Coronary artery (tissue), 2 donors: Measurements from ENCODE around the gene ZNF483.

Experiments used
- DNase-seq: peaks from one replicate; pipeline ENCODE4 v3.0.0-alpha.2; 2017; ENCODE audit warnings: low spot score
- H3K27ac ChIP-seq, 2 donors: fragments of 200-600 bp; sonication (generic); one replicate each; pipeline ENCODE4 v1.5.1; 2016 to 2019
- H3K4me3 ChIP-seq: fragments of 200-600 bp; sonication (generic); 2 replicates; pipeline ENCODE4 v1.5.1; 2016; ENCODE audit warnings: mild to moderate bottlenecking, moderate library complexity
- CTCF ChIP-seq: fragments of 200-600 bp; sonication (generic); IDR thresholded peaks from one replicate; pipeline ENCODE4 v1.5.1; 2019; ENCODE audit warnings: antibody characterized with exemption

The ZNF483 gene

DNA sequence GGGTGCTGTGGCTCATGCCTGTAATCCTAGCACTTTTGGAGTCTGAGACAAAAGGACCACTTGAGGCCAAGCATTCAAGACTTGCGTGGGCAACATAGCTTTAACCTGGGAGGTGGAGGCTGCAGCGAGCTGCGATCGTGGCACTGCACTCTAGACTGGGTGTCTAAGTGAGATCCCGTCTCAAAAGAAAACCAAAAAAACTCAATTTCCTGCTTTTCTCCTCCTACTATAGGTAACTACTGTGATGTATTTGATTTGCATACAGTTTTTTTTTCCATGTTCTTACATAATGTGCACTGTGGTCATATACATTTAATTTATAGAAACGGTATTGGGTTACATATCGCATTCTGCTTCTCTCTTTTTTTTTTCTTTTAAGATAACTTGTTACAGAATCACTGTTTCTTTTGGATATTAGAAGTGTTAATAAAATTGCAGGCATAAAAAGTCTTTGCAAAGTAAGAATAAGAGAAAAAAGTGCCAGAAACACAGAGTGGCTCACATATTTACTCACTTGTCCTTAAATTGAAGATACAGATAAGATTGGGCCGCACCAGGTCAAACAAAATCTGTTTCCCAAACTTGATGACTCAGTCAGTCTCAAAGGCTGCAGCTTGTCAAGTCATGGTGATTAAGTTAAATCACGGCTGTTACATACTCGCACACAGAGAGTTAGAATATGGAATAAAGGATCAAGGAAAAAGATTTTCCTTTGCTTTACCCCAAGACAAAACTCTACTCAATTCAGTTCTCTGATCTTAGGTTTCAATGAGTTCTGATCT is 76.4 kb downstream of the ZNF483 start:
- H3K27ac ChIP-seq = no peak overlapping the region
- no peak overlapping the region for H3K4me3 ChIP-seq

DNA sequence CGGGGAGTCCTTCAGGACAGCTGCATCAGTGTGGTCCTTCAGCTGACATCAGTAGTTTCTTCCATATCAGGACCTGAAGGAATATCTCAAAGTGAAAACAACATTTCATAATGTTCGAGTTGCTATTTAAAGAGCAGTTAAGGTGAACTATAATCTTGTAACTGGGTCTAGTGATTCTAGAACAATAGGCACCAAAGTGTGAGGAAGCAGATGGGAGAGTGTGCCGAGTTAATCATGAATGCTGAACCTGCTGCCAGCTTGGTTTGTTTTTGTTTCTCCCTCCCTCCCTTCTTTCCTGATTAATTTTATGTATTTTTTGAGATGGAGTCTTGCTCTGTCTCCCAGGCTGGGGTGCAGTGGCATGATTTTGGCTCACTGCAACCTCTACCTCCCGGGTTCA is 78.1 kb downstream of the ZNF483 start:
- no peak overlapping the region for H3K27ac ChIP-seq
- no peak for DNase-seq
- TF ChIP-seq CTCF = no peak
- H3K4me3 ChIP-seq = no peak overlapping the region

More for the DNA sequence above, 76.4 kb downstream of the ZNF483 start:
- no peak for DNase-seq
- no peak for TF ChIP-seq CTCF

GRCh38 chr9:111604054-111604615 is 79.2 kb downstream of the ZNF483 start:
- Histone ChIP-seq H3K27ac (no peak overlapping the region), H3K4me3 (no peak overlapping the region)
- no peak for TF ChIP-seq CTCF
- DNase-seq = no peak

DNA sequence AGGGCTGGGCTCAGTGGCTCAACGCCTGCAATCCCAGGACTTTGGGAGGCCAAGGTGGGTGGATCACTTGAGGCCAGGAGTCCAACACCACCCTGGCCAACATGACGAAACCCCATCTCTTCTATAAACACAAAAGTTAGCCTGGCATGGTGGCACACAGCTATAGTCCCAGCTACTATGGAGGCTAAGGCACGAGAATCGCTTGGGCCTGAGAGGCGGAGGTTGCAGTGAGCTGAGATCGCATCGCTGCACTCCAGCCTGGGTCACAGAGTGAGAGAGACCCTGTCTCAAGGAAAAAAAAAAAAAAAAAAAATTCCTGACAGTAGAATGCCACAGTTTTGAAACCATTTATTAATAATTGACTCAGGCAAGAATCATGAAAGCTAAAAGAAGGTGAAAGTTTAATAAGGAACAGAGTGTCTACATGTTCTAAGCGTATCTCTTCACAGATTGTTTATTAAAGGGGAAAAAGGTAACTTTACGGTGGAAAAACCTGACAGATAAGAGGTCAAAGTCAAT is 80.1 kb downstream of the ZNF483 start:
- no peak for DNase-seq
- TF ChIP-seq CTCF = no peak
- Histone ChIP-seq H3K4me3 (no peak overlapping the region), H3K27ac (no peak overlapping the region)

GRCh38 chr9:111610149-111610548 is 85.2 kb downstream of the ZNF483 start:
- Histone ChIP-seq H3K4me3 (no peak overlapping the region), H3K27ac (no peak overlapping the region)
- no peak for DNase-seq
- no peak for TF ChIP-seq CTCF

GRCh38 chr9:111610845-111611244 is 85.9 kb downstream of the ZNF483 start:
- Histone ChIP-seq H3K4me3 (no peak overlapping the region), H3K27ac (no peak overlapping the region)
- no peak for TF ChIP-seq CTCF
- DNase-seq = no peak
